T1000 (cell line): ENCODE data around the gene MX2.
"Not testable (repeated sequence)": the region's sequence is repeated elsewhere in the genome, so short reads cannot be mapped to it uniquely, and the experiment has no call there.

Source experiments
- DNase-seq: peaks from one replicate; lab custom pipeline; 2025; ENCODE audit warnings: mixed read lengths; lab: John Stamatoyannopoulos, UW

MX2 gene

GRCh38 chr21:41387042-41387819 is 25.4 kb downstream of the MX2 start:
- no peak for DNase-seq

GRCh38 chr21:41387824-41388223 is 26.0 kb downstream of the MX2 start:
- DNase-seq, result no peak

- DNase-seq, result no peak
Measured at GRCh38 chr21:41388259-41388658, 26.4 kb downstream of the MX2 start.

- no peak for DNase-seq
Measured at GRCh38 chr21:41390043-41390639, 28.3 kb downstream of the MX2 start.

- no peak for DNase-seq
Measured at GRCh38 chr21:41393876-41394465, 32.1 kb downstream of the MX2 start.

GRCh38 chr21:41396558-41397075 is 34.8 kb downstream of the MX2 start:
- no peak for DNase-seq

- DNase-seq, result no peak
Measured at GRCh38 chr21:41397471-41397891, 35.7 kb downstream of the MX2 start.

- DNase-seq, result no peak
Measured at GRCh38 chr21:41398251-41398650, 36.4 kb downstream of the MX2 start.

GRCh38 chr21:41398831-41399230 is 37.0 kb downstream of the MX2 start:
- DNase-seq, result no peak

GRCh38 chr21:41399246-41399800 is 37.5 kb downstream of the MX2 start:
- DNase-seq, result no peak

- no peak for DNase-seq
Measured at GRCh38 chr21:41402231-41402630, 40.4 kb downstream of the MX2 start.

GRCh38 chr21:41402796-41403195 is 41.0 kb downstream of the MX2 start:
- no peak for DNase-seq

GRCh38 chr21:41403331-41403730 is 41.5 kb downstream of the MX2 start:
- DNase-seq, result no peak

- DNase-seq, result no peak
Measured at GRCh38 chr21:41403966-41404365, 42.1 kb downstream of the MX2 start.

- DNase-seq, result no peak
Measured at GRCh38 chr21:41405321-41405720, 43.5 kb downstream of the MX2 start.

GRCh38 chr21:41406340-41406739 is 44.5 kb downstream of the MX2 start:
- DNase-seq, result no peak

GRCh38 chr21:41407541-41408460 is 46.0 kb downstream of the MX2 start:
- no peak for DNase-seq

GRCh38 chr21:41410361-41410760 is 48.5 kb downstream of the MX2 start:
- no peak for DNase-seq

- DNase-seq, result no peak
Measured at GRCh38 chr21:41410767-41411448, 49.1 kb downstream of the MX2 start.

GRCh38 chr21:41411449-41412089 is 49.7 kb downstream of the MX2 start:
- no peak for DNase-seq

GRCh38 chr21:41417505-41417904 is 55.7 kb downstream of the MX2 start:
- DNase-seq, result not testable (repeated sequence)
